ENCODE data around the gene KRTAP1-5.

Gene KRTAP1-5, protein sequence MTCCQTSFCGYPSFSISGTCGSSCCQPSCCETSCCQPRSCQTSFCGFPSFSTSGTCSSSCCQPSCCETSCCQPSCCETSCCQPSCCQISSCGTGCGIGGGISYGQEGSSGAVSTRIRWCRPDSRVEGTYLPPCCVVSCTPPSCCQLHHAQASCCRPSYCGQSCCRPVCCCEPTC

DNA sequence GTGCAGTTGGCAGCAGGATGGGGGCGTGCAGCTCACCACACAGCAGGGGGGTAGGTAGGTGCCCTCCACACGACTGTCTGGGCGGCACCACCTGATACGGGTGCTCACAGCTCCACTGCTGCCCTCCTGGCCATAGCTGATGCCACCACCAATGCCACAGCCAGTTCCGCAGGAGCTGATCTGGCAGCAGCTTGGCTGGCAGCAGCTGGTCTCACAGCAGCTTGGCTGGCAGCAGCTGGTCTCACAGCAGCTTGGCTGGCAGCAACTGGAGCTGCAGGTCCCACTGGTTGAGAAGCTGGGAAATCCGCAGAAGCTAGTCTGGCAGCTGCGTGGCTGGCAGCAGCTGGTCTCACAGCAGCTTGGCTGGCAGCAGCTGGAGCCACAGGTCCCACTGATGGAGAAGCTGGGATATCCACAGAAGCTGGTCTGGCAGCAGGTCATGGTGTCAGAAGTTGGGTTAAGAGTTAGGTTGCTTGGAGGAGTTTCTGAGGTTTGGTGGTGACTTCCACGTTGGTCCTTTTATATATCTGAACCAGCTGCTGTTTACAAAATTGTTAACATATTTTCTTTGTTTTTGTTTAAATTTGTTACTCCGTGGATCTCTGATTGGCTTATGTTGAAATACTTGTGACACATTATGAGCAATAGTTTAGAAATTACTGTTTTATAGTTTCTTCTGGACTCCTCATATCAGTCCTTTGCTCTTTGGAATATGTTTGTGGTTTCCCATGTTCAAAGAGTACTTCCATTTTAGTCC lies at the start of gene KRTAP1-5:
TSS of gene KRTAP1-5 (minus strand) at position 494 of the 757 bp plus-strand sequence. CDS start at position 441, 53 bp downstream.
- TF ChIP-seq, protein P1, sequence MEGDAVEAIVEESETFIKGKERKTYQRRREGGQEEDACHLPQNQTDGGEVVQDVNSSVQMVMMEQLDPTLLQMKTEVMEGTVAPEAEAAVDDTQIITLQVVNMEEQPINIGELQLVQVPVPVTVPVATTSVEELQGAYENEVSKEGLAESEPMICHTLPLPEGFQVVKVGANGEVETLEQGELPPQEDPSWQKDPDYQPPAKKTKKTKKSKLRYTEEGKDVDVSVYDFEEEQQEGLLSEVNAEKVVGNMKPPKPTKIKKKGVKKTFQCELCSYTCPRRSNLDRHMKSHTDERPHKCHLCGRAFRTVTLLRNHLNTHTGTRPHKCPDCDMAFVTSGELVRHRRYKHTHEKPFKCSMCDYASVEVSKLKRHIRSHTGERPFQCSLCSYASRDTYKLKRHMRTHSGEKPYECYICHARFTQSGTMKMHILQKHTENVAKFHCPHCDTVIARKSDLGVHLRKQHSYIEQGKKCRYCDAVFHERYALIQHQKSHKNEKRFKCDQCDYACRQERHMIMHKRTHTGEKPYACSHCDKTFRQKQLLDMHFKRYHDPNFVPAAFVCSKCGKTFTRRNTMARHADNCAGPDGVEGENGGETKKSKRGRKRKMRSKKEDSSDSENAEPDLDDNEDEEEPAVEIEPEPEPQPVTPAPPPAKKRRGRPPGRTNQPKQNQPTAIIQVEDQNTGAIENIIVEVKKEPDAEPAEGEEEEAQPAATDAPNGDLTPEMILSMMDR (IDR thresholded peaks at IDR 0.05; ENCODE audit: extremely low read depth, insufficient read depth, missing control alignments) = no peak
- in situ Hi-C loops (cut with MboI; ENCODE audit: low pct_unique_long_range_greater_than_20kb, low sequenced_read_pairs, unreplicated experiment) = no loop called here
- no peak for DNase-seq (ENCODE audit: low spot score)

DNA sequence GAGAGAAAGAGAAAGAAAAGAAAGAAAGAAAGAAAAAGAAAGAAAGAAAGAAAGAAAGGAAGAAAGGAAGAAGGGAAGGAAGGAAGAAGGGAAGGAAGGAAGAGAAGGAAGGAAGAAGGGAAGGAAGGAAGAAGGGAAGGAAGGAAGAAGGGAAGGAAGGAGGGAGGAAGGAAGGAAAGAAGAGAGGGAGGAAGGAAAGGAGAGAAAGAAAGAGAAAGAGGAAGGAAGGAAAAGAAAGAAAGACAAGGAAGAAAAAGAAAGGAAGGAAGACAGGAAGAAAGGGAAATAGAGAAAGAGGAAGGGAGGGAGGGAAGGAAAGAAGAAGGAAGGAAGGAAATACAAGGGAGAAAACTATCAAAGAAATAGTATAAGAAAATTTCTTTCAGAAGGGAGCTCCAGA lies 49.8 kb upstream of the KRTAP1-5 start:
- TF ChIP-seq, protein P1 (IDR thresholded peaks at IDR 0.05; ENCODE audit: extremely low read depth, insufficient read depth, missing control alignments) = no peak
- in situ Hi-C loops (cut with MboI; ENCODE audit: low pct_unique_long_range_greater_than_20kb, low sequenced_read_pairs, unreplicated experiment) = no loop called here

DNA sequence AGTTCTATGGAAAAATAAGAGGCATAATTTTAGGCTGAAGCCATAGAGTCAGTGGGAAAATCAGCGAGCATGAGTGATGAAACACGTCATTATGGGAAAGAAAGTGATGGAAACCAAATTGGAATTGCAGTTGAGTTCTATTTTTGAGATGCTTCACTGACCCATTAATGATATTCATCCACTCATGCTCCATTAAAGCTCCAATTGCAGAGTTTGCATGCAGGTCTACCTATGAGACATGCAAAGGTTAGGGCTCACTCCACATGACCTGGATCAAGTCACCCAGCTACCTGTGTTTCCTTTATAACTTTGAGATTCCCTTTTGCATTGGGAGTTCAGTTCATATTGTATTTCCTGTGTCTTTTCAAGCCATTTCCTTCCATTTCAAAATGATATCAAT lies 46.7 kb upstream of the KRTAP1-5 start:
- in situ Hi-C loops (cut with MboI; ENCODE audit: low pct_unique_long_range_greater_than_20kb, low sequenced_read_pairs, unreplicated experiment) = no loop called here
- no peak for DNase-seq (ENCODE audit: low spot score)
- TF ChIP-seq, protein P1 (IDR thresholded peaks at IDR 0.05; ENCODE audit: extremely low read depth, insufficient read depth, missing control alignments) = no peak

More for the DNA sequence above, 49.8 kb upstream of the KRTAP1-5 start:
- DNase-seq (ENCODE audit: low spot score) = no peak

DNA sequence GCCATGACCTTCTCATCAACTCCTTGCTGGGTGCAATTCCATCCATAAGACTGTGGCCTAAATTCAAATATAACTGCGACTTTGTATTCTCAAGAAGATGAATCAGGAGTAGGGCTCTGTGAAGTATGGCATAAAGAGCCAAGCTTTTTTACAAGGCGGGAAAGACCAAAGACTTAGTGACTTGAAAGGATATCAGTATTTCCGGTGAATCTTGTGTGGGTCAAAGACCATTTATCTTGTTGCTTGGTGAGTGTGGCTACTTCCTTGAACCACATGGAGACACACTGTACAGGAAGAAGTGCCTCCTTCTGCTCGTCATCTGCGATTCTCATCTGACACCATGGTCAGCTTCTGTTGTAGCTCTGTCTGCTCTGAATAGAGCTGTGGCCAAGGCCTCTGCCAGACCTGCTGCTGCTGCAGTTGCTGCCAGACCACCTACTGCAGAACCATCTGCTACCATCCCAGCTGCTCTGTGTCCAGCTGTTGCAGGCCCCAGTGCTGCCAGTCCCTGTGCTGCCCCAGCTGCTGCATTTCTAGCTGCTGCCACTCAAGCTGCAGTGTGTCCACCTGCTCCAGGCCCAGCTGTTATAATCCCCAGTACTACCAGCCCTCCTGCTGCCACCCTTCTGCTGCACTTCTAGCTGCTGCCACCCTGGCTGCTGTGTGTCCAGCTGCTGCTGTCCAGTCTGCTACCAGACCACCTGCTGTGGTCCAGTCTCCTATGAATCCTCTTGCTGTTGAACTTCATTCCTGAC lies 44.8 kb upstream of the KRTAP1-5 start:
- no peak for DNase-seq (ENCODE audit: low spot score)
- in situ Hi-C loops (cut with MboI; ENCODE audit: low pct_unique_long_range_greater_than_20kb, low sequenced_read_pairs, unreplicated experiment) = no loop called here
- TF ChIP-seq, protein P1 (IDR thresholded peaks at IDR 0.05; ENCODE audit: extremely low read depth, insufficient read depth, missing control alignments) = no peak

DNA sequence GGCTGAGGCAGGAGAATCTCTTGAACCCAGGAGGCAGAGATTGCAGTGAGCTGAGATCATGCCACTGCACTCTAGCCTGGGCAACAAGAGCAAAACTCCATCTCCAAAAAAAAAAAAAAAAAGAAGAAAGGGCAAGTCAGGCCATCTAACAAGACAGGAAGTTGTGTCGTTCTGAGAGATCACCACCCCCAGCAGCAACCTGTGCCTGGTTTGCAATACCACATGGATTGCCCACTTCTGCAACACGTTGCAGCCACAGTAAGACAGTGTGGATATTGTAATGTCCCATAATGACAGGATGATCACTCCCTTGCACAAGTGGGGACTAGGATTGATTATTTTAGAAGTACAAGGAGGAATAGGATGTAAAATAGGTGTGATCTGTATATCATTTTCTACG lies 42.0 kb upstream of the KRTAP1-5 start:
- TF ChIP-seq, protein P1 (IDR thresholded peaks at IDR 0.05; ENCODE audit: extremely low read depth, insufficient read depth, missing control alignments) = no peak
- in situ Hi-C loops (cut with MboI; ENCODE audit: low pct_unique_long_range_greater_than_20kb, low sequenced_read_pairs, unreplicated experiment) = no loop called here

DNA sequence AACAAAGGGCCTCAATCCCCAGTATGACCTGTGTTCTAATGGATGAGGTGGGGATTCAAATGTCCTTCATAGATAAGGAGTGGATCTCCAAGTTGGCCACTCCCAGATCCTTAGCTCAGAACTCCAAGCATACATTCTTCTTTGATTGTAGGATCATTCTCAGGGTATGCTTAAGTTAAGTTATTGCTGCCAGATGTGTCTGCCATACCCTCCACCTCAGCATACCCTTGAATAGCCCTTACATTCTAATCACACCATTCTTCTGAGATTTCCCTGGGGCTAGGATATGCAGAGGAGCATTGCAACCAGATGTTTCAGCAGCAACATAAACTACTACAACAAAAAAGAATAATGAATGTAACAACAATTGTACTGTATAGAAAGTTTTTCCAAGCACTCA lies 40.3 kb upstream of the KRTAP1-5 start:
- in situ Hi-C loops (cut with MboI; ENCODE audit: low pct_unique_long_range_greater_than_20kb, low sequenced_read_pairs, unreplicated experiment) = no loop called here
- TF ChIP-seq, protein P1 (IDR thresholded peaks at IDR 0.05; ENCODE audit: extremely low read depth, insufficient read depth, missing control alignments) = no peak
- no peak for DNase-seq (ENCODE audit: low spot score)

More for the DNA sequence above, 42.0 kb upstream of the KRTAP1-5 start:
- no peak for DNase-seq (ENCODE audit: low spot score)

Data from GM13977 (cell line).